Fibroblast of peridontal ligament (primary cell): ENCODE data around the gene FIGNL1.

Experiments used
- DNase-seq: peaks from one replicate; pipeline ENCODE4 v3.0.0-alpha.2; 2010; ENCODE audit errors: extremely low read depth

Gene FIGNL1

GRCh38 chr7:50427518-50427917, 22.6 kb downstream of the FIGNL1 start:
- DNase-seq, result no peak

- no peak for DNase-seq
Observed at GRCh38 chr7:50426280-50427045, 23.7 kb downstream of the FIGNL1 start.

- no peak for DNase-seq
Observed at GRCh38 chr7:50425318-50425717, 24.8 kb downstream of the FIGNL1 start.

GRCh38 chr7:50423860-50424259, 26.3 kb downstream of the FIGNL1 start:
- DNase-seq, result no peak

GRCh38 chr7:50422858-50423257, 27.3 kb downstream of the FIGNL1 start:
- DNase-seq, result no peak

GRCh38 chr7:50421043-50421442, 29.1 kb downstream of the FIGNL1 start:
- DNase-seq, result no peak

- no peak for DNase-seq
Observed at GRCh38 chr7:50418526-50419290, 31.4 kb downstream of the FIGNL1 start.

- DNase-seq, result peak; percentile 73
Observed at GRCh38 chr7:50418086-50418515, 32.0 kb downstream of the FIGNL1 start.

GRCh38 chr7:50416527-50417182, 33.5 kb downstream of the FIGNL1 start:
- DNase-seq, result no peak

- no peak for DNase-seq
Observed at GRCh38 chr7:50415844-50416364, 34.2 kb downstream of the FIGNL1 start.

- no peak for DNase-seq
Observed at GRCh38 chr7:50413561-50413960, 36.6 kb downstream of the FIGNL1 start.

- no peak for DNase-seq
Observed at GRCh38 chr7:50412973-50413372, 37.2 kb downstream of the FIGNL1 start.

GRCh38 chr7:50411332-50411731, 38.8 kb downstream of the FIGNL1 start:
- no peak for DNase-seq

- DNase-seq, result no peak
Observed at GRCh38 chr7:50409856-50410745, 40.0 kb downstream of the FIGNL1 start.

GRCh38 chr7:50406935-50407334, 43.2 kb downstream of the FIGNL1 start:
- DNase-seq, result no peak

- DNase-seq, result no peak
Observed at GRCh38 chr7:50405221-50405620, 44.9 kb downstream of the FIGNL1 start.

GRCh38 chr7:50404392-50404791, 45.8 kb downstream of the FIGNL1 start:
- no peak for DNase-seq

GRCh38 chr7:50400114-50400513, 50.0 kb downstream of the FIGNL1 start:
- DNase-seq, result no peak

- DNase-seq, result no peak
Observed at GRCh38 chr7:50399635-50400034, 50.5 kb downstream of the FIGNL1 start.

- no peak for DNase-seq
Observed at GRCh38 chr7:50399206-50399605, 50.9 kb downstream of the FIGNL1 start.

GRCh38 chr7:50397971-50398324, 52.2 kb downstream of the FIGNL1 start:
- DNase-seq, result no peak
